Vagina (tissue), 2 donors: ENCODE results near the gene KCTD14.

Source experiments
- CTCF ChIP-seq, 3 experiments: fragments of 450-650 bp in 2 of 3; fragments of 200-600 bp in 1 of 3; sonication (generic) in 1 of 3; IDR thresholded peaks; one replicate each; pipeline ENCODE4 v1.5.1; 2017 to 2019; ENCODE audit warnings: antibody characterized with exemption in 3 of 3, mild to moderate bottlenecking in 2 of 3, moderate library complexity in 2 of 3
- POLR2A ChIP-seq, 2 donors: fragments of 450-650 bp; IDR thresholded peaks; one replicate each; pipeline ENCODE4 v1.6.1; 2017; ENCODE audit warnings: antibody characterized with exemption in 2 of 2, mild to moderate bottlenecking in 2 of 2, moderate library complexity in 2 of 2

- no peak for TF ChIP-seq POLR2A (IDR thresholded peaks at IDR 0.05)
- no peak for TF ChIP-seq CTCF (IDR thresholded peaks at IDR 0.05)
These were observed 46.4 kb upstream of the KCTD14 start for GRCh38 chr11:78069465-78069864.
